MM.1S (cell line): Measurements from ENCODE around the gene DDX24.

ENCODE experiments used
- DNase-seq: peaks from one replicate; pipeline ENCODE4 v3.0.0-alpha.2; 2015
- H2AFZ ChIP-seq: fragments of 300-600 bp; sonication (generic); 2 replicates; pipeline ENCODE4 v1.6.0; 2016; ENCODE audit warnings: antibody characterized with exemption, low read length
- H3F3A ChIP-seq: fragments of 300-600 bp; sonication (generic); 2 replicates; pipeline ENCODE4 v1.6.1; 2016; ENCODE audit warnings: mild to moderate bottlenecking, antibody characterized with exemption, low read length, moderate library complexity, mixed read lengths; ENCODE audit not compliant: insufficient read depth
- H3K27ac ChIP-seq: fragments of 300-600 bp; sonication (generic); 2 replicates; pipeline ENCODE4 v1.5.1; 2016; ENCODE audit warnings: mild to moderate bottlenecking, low read length
- H3K27me3 ChIP-seq: fragments of 300-600 bp; sonication (generic); replicated peaks from 2 replicates; pipeline ENCODE4 v1.6.0; 2016; ENCODE audit warnings: low read length; ENCODE audit not compliant: insufficient read depth
- H3K36me3 ChIP-seq: fragments of 300-600 bp; sonication (generic); replicated peaks from 2 replicates; pipeline ENCODE4 v1.6.1; 2016; ENCODE audit warnings: mild to moderate bottlenecking, low read length, mixed read lengths; ENCODE audit not compliant: insufficient read depth
- H3K4me1 ChIP-seq: fragments of 300-600 bp; sonication (generic); 2 replicates; pipeline ENCODE4 v1.6.1; 2016; ENCODE audit warnings: low read length, mixed read lengths
- H3K4me2 ChIP-seq: fragments of 300-600 bp; sonication (generic); 2 replicates; pipeline ENCODE4 v1.6.0; 2016; ENCODE audit warnings: low read depth, low read length
- H3K4me3 ChIP-seq: fragments of 300-600 bp; sonication (generic); 2 replicates; pipeline ENCODE4 v1.5.1; 2016; ENCODE audit warnings: low read length, mixed read lengths
- H3K79me2 ChIP-seq: fragments of 300-600 bp; sonication (generic); 2 replicates; pipeline ENCODE4 v1.6.1; 2016; ENCODE audit warnings: mixed run types, low read length, mixed read lengths
- H3K9ac ChIP-seq: fragments of 300-600 bp; sonication (generic); 2 replicates; pipeline ENCODE4 v1.6.1; 2016; ENCODE audit warnings: low read length, mixed read lengths
- H3K9me2 ChIP-seq: fragments of 300-600 bp; sonication (generic); replicated peaks from 2 replicates; pipeline ENCODE4 v1.6.1; 2016; ENCODE audit warnings: mild to moderate bottlenecking, low read length, mixed read lengths; ENCODE audit not compliant: insufficient read depth
- H3K9me3 ChIP-seq: fragments of 300-600 bp; sonication (generic); replicated peaks from 2 replicates; pipeline ENCODE4 v1.6.1; 2016; ENCODE audit warnings: mild to moderate bottlenecking, low read length, mixed read lengths; ENCODE audit not compliant: insufficient read depth
- H4K20me1 ChIP-seq: fragments of 300-600 bp; sonication (generic); 2 replicates; pipeline ENCODE4 v1.6.1; 2016; ENCODE audit warnings: mild to moderate bottlenecking, low read length, moderate library complexity, mixed read lengths; ENCODE audit not compliant: insufficient read depth
- CTCF ChIP-seq: fragments of 300-600 bp; sonication (generic); IDR thresholded peaks from 2 replicates; pipeline ENCODE4 v1.5.1; 2016; ENCODE audit warnings: antibody characterized with exemption, low read length, mixed read lengths
- EZH2 ChIP-seq: fragments of 300-600 bp; sonication (generic); optimal IDR thresholded peaks from 2 replicates; pipeline ENCODE3; 2017; ENCODE audit warnings: low read depth, mild to moderate bottlenecking, antibody characterized with exemption, low read length, mixed read lengths
- EZH2phosphoT487 ChIP-seq: fragments of 300-600 bp; sonication (generic); IDR thresholded peaks from 2 replicates; pipeline ENCODE4 v1.6.1; 2018; ENCODE audit warnings: antibody characterized with exemption, low read length

The DDX24 gene

GRCh38 chr14:94020267-94020666 is 60.7 kb downstream of the DDX24 start:
- Histone ChIP-seq H4K20me1 (no peaks in the 10 kb centered on the region), H2AFZ (no peak overlapping the region), H3K27ac (peak overlapping the region; percentile 94; the same call in 1 of the 2 replicates), H3K4me1 (peaks cover 34% of the 10 kb centered on the region), H3K4me2 (no peak overlapping the region), H3K9ac (no peak overlapping the region), H3F3A (peaks cover 21% of the 10 kb centered on the region), H3K9me2 (no peaks in the 10 kb centered on the region), H3K9me3 (no peaks in the 10 kb centered on the region), H3K27me3 (no peaks in the 10 kb centered on the region), H3K79me2 (no peaks in the 10 kb centered on the region), H3K36me3 (no peaks in the 10 kb centered on the region), H3K4me3 (no peak overlapping the region)
- TF ChIP-seq EZH2phosphoT487 (no peak), EZH2 (no peak), CTCF (no peak)
- DNase-seq, result no peak

- DNase-seq, result no peak
- Histone ChIP-seq H2AFZ (no peak overlapping the region), H3K4me3 (no peak overlapping the region)
Observed at GRCh38 chr14:94019329-94019728, 61.7 kb downstream of the DDX24 start.

GRCh38 chr14:94018308-94018707 is 62.7 kb downstream of the DDX24 start:
- no peaks in the 10 kb centered on the region for H3K9me3 ChIP-seq
- no peak overlapping the region for H3K4me3 ChIP-seq
- no peak overlapping the region for H3K27ac ChIP-seq
- no peak overlapping the region for H3K4me2 ChIP-seq
- no peak for DNase-seq
- no peaks in the 10 kb centered on the region for H3K79me2 ChIP-seq
- no peak overlapping the region for H2AFZ ChIP-seq
- H4K20me1 ChIP-seq, result no peaks in the 10 kb centered on the region
- no peaks in the 10 kb centered on the region for H3K9me2 ChIP-seq
- H3K9ac ChIP-seq, result no peak overlapping the region
- H3K27me3 ChIP-seq, result no peaks in the 10 kb centered on the region
- TF ChIP-seq CTCF (no peak), EZH2phosphoT487 (no peak), EZH2 (no peak)
- peaks cover 21% of the 10 kb centered on the region for H3F3A ChIP-seq
- H3K36me3 ChIP-seq, result no peaks in the 10 kb centered on the region
- H3K4me1 ChIP-seq, result peaks cover 45% of the 10 kb centered on the region

More at GRCh38 chr14:94019329-94019728, 61.7 kb downstream of the DDX24 start:
- Histone ChIP-seq H3F3A (peaks cover 21% of the 10 kb centered on the region), H3K9me2 (no peaks in the 10 kb centered on the region), H3K79me2 (no peaks in the 10 kb centered on the region), H3K9ac (no peak overlapping the region), H3K4me1 (peaks cover 41% of the 10 kb centered on the region), H3K36me3 (no peaks in the 10 kb centered on the region), H3K9me3 (no peaks in the 10 kb centered on the region), H3K4me2 (no peak overlapping the region), H3K27ac (no peak overlapping the region), H4K20me1 (no peaks in the 10 kb centered on the region), H3K27me3 (no peaks in the 10 kb centered on the region)
- TF ChIP-seq CTCF (no peak), EZH2phosphoT487 (no peak), EZH2 (no peak)
